NT2/D1 (cell line): ENCODE measurements around the gene UBLCP1.
A peak's percentile ranks its signal among the peaks of the same experiment; 100 is the strongest.
"Not testable (repeated sequence)": the region's sequence is repeated elsewhere in the genome, so short reads cannot be mapped to it uniquely, and the experiment has no call there.

Experiments used
- DNase-seq: peaks from one replicate; pipeline ENCODE4 v3.0.0-alpha.2; 2011; ENCODE audit warnings: low read depth, low spot score
- H3K27me3 ChIP-seq: 2 replicates; pipeline ENCODE4 v1.6.0; 2011; ENCODE audit warnings: mild to moderate bottlenecking; ENCODE audit not compliant: insufficient read length, insufficient read depth
- H3K36me3 ChIP-seq: 2 replicates; pipeline ENCODE4 v1.6.1; 2011; ENCODE audit warnings: mild to moderate bottlenecking, low read length, mixed read lengths; ENCODE audit not compliant: insufficient read depth, insufficient read length
- H3K4me1 ChIP-seq: 2 replicates; pipeline ENCODE4 v1.5.1; 2011; ENCODE audit not compliant: insufficient read depth, insufficient read length
- H3K4me3 ChIP-seq: 2 replicates; pipeline ENCODE4 v1.5.1; 2011; ENCODE audit warnings: low read depth; ENCODE audit not compliant: insufficient read length
- H3K9ac ChIP-seq: 2 replicates; pipeline ENCODE4 v1.6.0; 2011; ENCODE audit warnings: low read depth; ENCODE audit not compliant: insufficient read length
- H3K9me3 ChIP-seq: 2 replicates; pipeline ENCODE4 v1.5.1; 2011; ENCODE audit warnings: mild to moderate bottlenecking, low read length; ENCODE audit not compliant: insufficient read depth
- SUZ12 ChIP-seq: IDR thresholded peaks from 2 replicates; pipeline ENCODE4 v1.6.1; 2011; ENCODE audit not compliant: insufficient read length, insufficient read depth; ENCODE audit errors: extremely low read depth
- YY1 ChIP-seq: IDR thresholded peaks from 2 replicates; pipeline ENCODE4 v1.6.1; 2011; ENCODE audit not compliant: insufficient read length, insufficient read depth
- ZNF274 ChIP-seq: IDR thresholded peaks from 2 replicates; pipeline ENCODE4 v1.6.1; 2011; ENCODE audit warnings: mild to moderate bottlenecking, low read depth, low read length

Gene UBLCP1

DNA sequence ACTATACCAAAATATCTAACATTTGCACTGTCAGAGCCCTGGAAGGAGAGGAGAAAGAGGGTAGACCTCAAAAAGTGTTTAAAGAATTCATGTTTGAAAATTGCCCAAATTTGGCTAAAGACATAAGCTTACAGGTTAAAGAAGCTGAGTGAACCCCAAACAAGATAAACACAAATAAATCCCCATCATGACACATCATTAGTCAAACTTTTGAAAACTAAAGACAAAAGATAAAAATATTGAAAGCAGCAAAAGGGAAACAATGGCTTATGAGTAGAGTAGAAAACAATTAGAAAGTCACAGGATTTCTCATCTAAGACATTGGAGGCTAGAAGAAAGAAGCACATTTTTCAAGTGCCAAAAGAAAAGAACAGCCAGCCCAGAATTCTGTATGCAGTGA, 6.1 kb upstream of the UBLCP1 start:
- TF ChIP-seq YY1 = no peak
- no peak for TF ChIP-seq ZNF274
- no peak for TF ChIP-seq SUZ12
- no peak overlapping the region for H3K4me3 ChIP-seq
- H3K4me1 ChIP-seq = no peaks in the 10 kb centered on the region
- no peaks in the 10 kb centered on the region for H3K9me3 ChIP-seq
- no peaks in the 10 kb centered on the region for H3K27me3 ChIP-seq
- H3K36me3 ChIP-seq = no peaks in the 10 kb centered on the region
- no peak overlapping the region for H3K9ac ChIP-seq
- no peak for DNase-seq

GRCh38 chr5:159257629-159258283, 5.3 kb upstream of the UBLCP1 start:
- DNase-seq = no peak
- TF ChIP-seq YY1 (no peak), SUZ12 (no peak), ZNF274 (no peak)
- Histone ChIP-seq H3K4me3 (no peak overlapping the region), H3K9ac (no peak overlapping the region), H3K27me3 (no peaks in the 10 kb centered on the region), H3K4me1 (no peaks in the 10 kb centered on the region), H3K9me3 (no peaks in the 10 kb centered on the region), H3K36me3 (no peaks in the 10 kb centered on the region)

GRCh38 chr5:159258361-159258760, 4.7 kb upstream of the UBLCP1 start:
- no peak for DNase-seq
- no peak overlapping the region for H3K9ac ChIP-seq
- H3K4me1 ChIP-seq = no peaks in the 10 kb centered on the region
- no peak overlapping the region for H3K4me3 ChIP-seq
- H3K9me3 ChIP-seq = no peaks in the 10 kb centered on the region
- no peaks in the 10 kb centered on the region for H3K36me3 ChIP-seq
- TF ChIP-seq ZNF274 = no peak
- no peak for TF ChIP-seq YY1
- H3K27me3 ChIP-seq = no peaks in the 10 kb centered on the region

GRCh38 chr5:159260212-159260611, 2.9 kb upstream of the UBLCP1 start:
- not testable (repeated sequence) for H3K9me3 ChIP-seq

GRCh38 chr5:159262472-159262858, 625 bp upstream of the UBLCP1 start:
- no peak for DNase-seq
- H3K9ac ChIP-seq = peak overlapping the region; percentile 93
- no peaks in the 10 kb centered on the region for H3K4me1 ChIP-seq
- peaks cover 21% of the 10 kb centered on the region for H3K9me3 ChIP-seq
- TF ChIP-seq YY1 = no peak
- no peak for TF ChIP-seq ZNF274
- no peak for TF ChIP-seq SUZ12
- no peaks in the 10 kb centered on the region for H3K27me3 ChIP-seq
- peak overlapping the region; percentile 99 for H3K4me3 ChIP-seq
- H3K36me3 ChIP-seq = peaks cover 2% of the 10 kb centered on the region

More at GRCh38 chr5:159260212-159260611, 2.9 kb upstream of the UBLCP1 start:
- H3K36me3 ChIP-seq, DNase-seq, H3K4me1 ChIP-seq, H3K4me3 ChIP-seq, H3K27me3 ChIP-seq, H3K9ac ChIP-seq: not testable (repeated sequence)

DNA sequence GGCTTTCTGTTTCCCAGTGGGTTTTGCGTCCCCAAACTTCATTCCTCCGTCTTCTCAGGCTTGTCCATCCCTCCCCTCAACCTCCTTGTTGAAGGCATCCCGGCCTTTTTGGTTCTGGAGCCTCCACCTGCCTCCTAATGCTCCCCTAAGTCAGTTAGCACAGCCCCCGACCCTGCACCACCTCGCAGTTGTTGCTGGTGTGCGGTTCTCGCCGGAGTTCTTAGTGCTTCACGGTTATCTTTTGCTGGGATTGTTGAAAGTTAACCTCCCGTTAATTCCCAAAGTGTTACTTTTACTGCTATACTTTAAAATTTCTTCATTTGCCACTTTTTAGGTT, 447 bp downstream of the UBLCP1 start:
- Histone ChIP-seq H3K27me3 (no peaks in the 10 kb centered on the region), H3K9me3 (peaks cover 21% of the 10 kb centered on the region), H3K4me3 (peak overlapping the region; percentile 99), H3K36me3 (peaks cover 7% of the 10 kb centered on the region), H3K9ac (peak overlapping the region; percentile 93), H3K4me1 (no peaks in the 10 kb centered on the region)
- DNase-seq = no peak
- TF ChIP-seq ZNF274 (no peak), SUZ12 (no peak), YY1 (no peak)

DNA sequence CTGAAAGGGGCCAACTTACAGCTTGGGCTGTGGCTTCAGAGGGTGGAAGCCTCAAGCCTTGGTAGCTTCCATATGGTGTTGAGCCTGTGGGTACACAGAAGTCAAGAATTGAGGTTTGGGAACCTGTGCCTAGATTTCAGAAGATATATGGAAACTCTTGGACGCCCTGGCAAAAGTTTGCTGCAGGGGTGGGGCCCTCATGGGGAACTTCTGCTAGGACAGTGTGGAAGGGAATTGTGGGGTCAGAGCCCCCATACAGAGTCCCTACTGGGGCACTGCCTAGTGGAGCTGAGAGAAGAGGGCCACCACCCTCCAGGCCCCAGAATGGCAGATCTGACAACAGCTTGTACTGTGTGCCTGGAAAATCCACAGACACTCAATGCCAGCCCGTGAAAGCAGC, 3.7 kb downstream of the UBLCP1 start:
- not testable (repeated sequence) for H3K27me3 ChIP-seq, DNase-seq, H3K4me3 ChIP-seq, H3K9ac ChIP-seq, H3K4me1 ChIP-seq
- Histone ChIP-seq H3K36me3 (peaks cover 31% of the 10 kb centered on the region), H3K9me3 (peaks cover 21% of the 10 kb centered on the region)

DNA sequence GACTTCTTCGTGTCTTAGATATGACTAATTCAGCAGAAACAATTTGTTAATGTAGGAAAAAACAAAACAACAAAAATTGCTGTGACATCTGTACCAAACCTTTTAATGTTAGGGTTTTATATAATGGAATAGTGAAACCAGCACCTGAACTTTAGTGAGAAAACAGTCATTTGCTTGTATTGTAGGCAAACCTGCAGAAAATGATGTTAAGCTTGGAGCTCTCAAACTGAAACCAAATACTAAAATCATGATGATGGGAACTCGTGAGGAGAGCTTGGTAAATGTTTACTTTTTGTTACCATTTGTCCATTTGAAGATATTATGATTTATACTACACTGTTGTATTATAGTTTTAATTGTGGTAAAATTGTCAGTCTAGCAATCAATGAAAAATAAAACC, 6.6 kb downstream of the UBLCP1 start:
- peaks cover 48% of the 10 kb centered on the region for H3K36me3 ChIP-seq
- no peaks in the 10 kb centered on the region for H3K4me1 ChIP-seq
- H3K9ac ChIP-seq = no peak overlapping the region
- H3K27me3 ChIP-seq = no peaks in the 10 kb centered on the region
- no peak overlapping the region for H3K4me3 ChIP-seq
- DNase-seq = no peak
- no peak for TF ChIP-seq SUZ12
- TF ChIP-seq YY1 = no peak
- no peak for TF ChIP-seq ZNF274
- peaks cover 21% of the 10 kb centered on the region for H3K9me3 ChIP-seq
